Measurements from ENCODE around the gene MAST1.
A peak's percentile ranks its signal among the peaks of the same experiment; 100 is the strongest.
"Not testable (repeated sequence)": the region's sequence is repeated elsewhere in the genome, so short reads cannot be mapped to it uniquely, and the experiment has no call there.

The MAST1 gene

GRCh38 chr19:12899891-12900518, 61.7 kb downstream of the MAST1 start:
- no peak for DNase-seq

GRCh38 chr19:12907166-12907565, 68.9 kb downstream of the MAST1 start:
- DNase-seq, result no peak

- DNase-seq, result no peak
These were observed 74.3 kb downstream of the MAST1 start for GRCh38 chr19:12912571-12912970.

- peak; percentile 76 for DNase-seq
These were observed 74.8 kb downstream of the MAST1 start for GRCh38 chr19:12913011-12913561.

- peak; percentile 34 for DNase-seq
These were observed 75.8 kb downstream of the MAST1 start for GRCh38 chr19:12913851-12914690.

GRCh38 chr19:12915860-12916259, 77.5 kb downstream of the MAST1 start:
- not testable (repeated sequence) for DNase-seq

- no peak for DNase-seq
These were observed 79.9 kb downstream of the MAST1 start for GRCh38 chr19:12918253-12918652.

GRCh38 chr19:12921047-12921446, 82.7 kb downstream of the MAST1 start:
- no peak for DNase-seq

- DNase-seq, result no peak
These were observed 84.6 kb downstream of the MAST1 start for GRCh38 chr19:12922959-12923358.
